Measurements from ENCODE around the gene ALPG.

GRCh38 chr2:232456296-232457120 is 49.9 kb downstream of the ALPG start:
- TF ChIP-seq POLR2A (IDR thresholded peaks at IDR 0.05): no peak
- no peak for TF ChIP-seq CTCF (IDR thresholded peaks at IDR 0.05 in 8 of 11, conservative IDR thresholded peaks at IDR 0.05 in 3 of 11)
- TF ChIP-seq POLR2AphosphoS5 (IDR thresholded peaks at IDR 0.05): no peak
